GM23338 (cell line): ENCODE results near the gene MPP4. TPM values are rescaled to one million over a fixed set of nuclear protein-coding genes. Genes with fewer than 3 reads are reported as not detected.

Source experiments
- ATAC-seq: fragments of 200-7000 bp; cut with Tn5 transposase; 3 replicates; pipeline ENCODE4 v1.9.1; 2020
- DNase-seq: peaks from one replicate; pipeline ENCODE4 v3.0.0-alpha.2; 2015; ENCODE audit warnings: low spot score
- H2AFZ ChIP-seq: fragments of 200-600 bp; sonication (generic); 2 replicates; pipeline ENCODE4 v1.8.0; 2016; ENCODE audit warnings: antibody characterized with exemption, mild to moderate bottlenecking, moderate library complexity
- H3F3A ChIP-seq: fragments of 200-600 bp; sonication (generic); replicated peaks from 2 replicates; pipeline ENCODE4 v1.8.0; 2017; ENCODE audit warnings: antibody characterized with exemption, mixed run types, low read depth
- H3K27ac ChIP-seq: fragments of 200-600 bp; sonication (generic); 2 replicates; pipeline ENCODE4 v1.6.1; 2016; ENCODE audit warnings: low read depth
- H3K27me3 ChIP-seq: fragments of 200-600 bp; sonication (generic); 2 replicates; pipeline ENCODE4 v1.8.0; 2016; ENCODE audit warnings: mild to moderate bottlenecking, mixed run types, moderate library complexity; ENCODE audit not compliant: insufficient read depth
- H3K36me3 ChIP-seq: fragments of 200-600 bp; sonication (generic); 2 replicates; pipeline ENCODE4 v1.8.0; 2016; ENCODE audit warnings: mild to moderate bottlenecking; ENCODE audit not compliant: insufficient read depth
- H3K4me1 ChIP-seq: fragments of 200-600 bp; sonication (generic); 2 replicates; pipeline ENCODE4 v1.8.0; 2016; ENCODE audit warnings: mild to moderate bottlenecking, moderate library complexity; ENCODE audit not compliant: insufficient read depth
- H3K4me2 ChIP-seq: fragments of 200-600 bp; sonication (generic); 2 replicates; pipeline ENCODE4 v1.7.1; 2017; ENCODE audit warnings: mixed run types
- H3K4me3 ChIP-seq: fragments of 200-600 bp; sonication (generic); 2 replicates; pipeline ENCODE4 v1.6.1; 2016; ENCODE audit warnings: mixed run types
- H3K79me2 ChIP-seq: fragments of 200-600 bp; sonication (generic); replicated peaks from 2 replicates; pipeline ENCODE4 v1.8.0; 2017; ENCODE audit warnings: mild to moderate bottlenecking; ENCODE audit not compliant: insufficient read depth
- H3K9me2 ChIP-seq: fragments of 200-600 bp; sonication (generic); 2 replicates; pipeline ENCODE4 v1.8.0; 2017; ENCODE audit not compliant: insufficient read depth
- H4K20me1 ChIP-seq: fragments of 200-600 bp; sonication (generic); replicated peaks from 2 replicates; pipeline ENCODE4 v1.8.0; 2017; ENCODE audit warnings: mild to moderate bottlenecking; ENCODE audit not compliant: insufficient read depth
- H3K27ac Mint-ChIP-seq: 2 replicates; pipeline ENCODE4 v1.8.0; 2020; ENCODE audit warnings: inconsistent platforms, mild to moderate bottlenecking, moderate library complexity, mixed read lengths
- H3K27me3 Mint-ChIP-seq: 3 replicates; pipeline ENCODE4 v1.8.0; 2022; ENCODE audit warnings: low read depth, mild to moderate bottlenecking, moderate library complexity, mixed read lengths, inconsistent platforms; ENCODE audit not compliant: insufficient read depth, poor library complexity
- H3K36me3 Mint-ChIP-seq: 3 replicates; pipeline ENCODE4 v1.8.0; 2021; ENCODE audit warnings: low read depth, mild to moderate bottlenecking, inconsistent platforms, moderate library complexity, mixed read lengths
- H3K4me1 Mint-ChIP-seq: 3 replicates; pipeline ENCODE4 v1.8.0; 2020; ENCODE audit warnings: mild to moderate bottlenecking, inconsistent platforms, mixed read lengths
- H3K4me3 Mint-ChIP-seq: 3 replicates; pipeline ENCODE4 v1.8.0; 2021; ENCODE audit warnings: moderate library complexity, mild to moderate bottlenecking, inconsistent platforms, mixed read lengths
- H3K9me3 Mint-ChIP-seq: 3 replicates; pipeline ENCODE4 v1.8.0; 2020; ENCODE audit warnings: moderate library complexity, mild to moderate bottlenecking, inconsistent platforms, mixed read lengths
- CREB1 ChIP-seq: fragments of 250-450 bp; sonication (Bioruptor Pico); IDR thresholded peaks from 2 replicates; pipeline ENCODE4 v1.5.0; 2020; ENCODE audit warnings: low read depth, mild to moderate bottlenecking, moderate library complexity
- CTCF ChIP-seq, 2 experiments: fragments of 200-600 bp in 1 of 2; sonication (generic) in 1 of 2; conservative IDR thresholded peaks; 2 replicates each; pipeline versions ENCODE4 v1.5.1 to v1.6.1; 2016 to 2017; ENCODE audit warnings: antibody characterized with exemption in 2 of 2, low read depth in 2 of 2, mild to moderate bottlenecking in 2 of 2, moderate library complexity in 1 of 2
- ETS1 ChIP-seq: IDR thresholded peaks from 2 replicates; pipeline ENCODE4 v1.6.1; 2016; ENCODE audit warnings: antibody characterized with exemption
- EZH2 ChIP-seq: fragments of 200-600 bp; sonication (generic); IDR thresholded peaks from one replicate; pipeline ENCODE4 v1.8.0; 2017; ENCODE audit warnings: antibody characterized with exemption, mild to moderate bottlenecking, low read depth; ENCODE audit not compliant: unreplicated experiment
- EZH2phosphoT487 ChIP-seq: fragments of 200-600 bp; sonication (generic); IDR thresholded peaks from one replicate; pipeline ENCODE4 v1.8.1; 2018; ENCODE audit warnings: antibody characterized with exemption; ENCODE audit not compliant: unreplicated experiment
- JUNB ChIP-seq: IDR thresholded peaks from one replicate; pipeline ENCODE4 v1.6.1; 2016; ENCODE audit warnings: antibody characterized with exemption; ENCODE audit not compliant: unreplicated experiment
- NANOG ChIP-seq: IDR thresholded peaks from 2 replicates; pipeline ENCODE4 v1.6.1; 2016; ENCODE audit warnings: antibody characterized with exemption, borderline replicate concordance
- POLR2AphosphoS5 ChIP-seq: IDR thresholded peaks from 2 replicates; pipeline ENCODE4 v1.6.1; 2016; ENCODE audit warnings: antibody characterized with exemption, low read depth
- REST ChIP-seq: IDR thresholded peaks from one replicate; pipeline ENCODE4 v1.6.1; 2018; ENCODE audit warnings: antibody characterized with exemption; ENCODE audit not compliant: unreplicated experiment
- STAT1 ChIP-seq: IDR thresholded peaks from one replicate; pipeline ENCODE4 v1.6.1; 2016; ENCODE audit warnings: antibody characterized with exemption; ENCODE audit not compliant: unreplicated experiment
- ZNF114 ChIP-seq: fragments of 250-450 bp; sonication (Bioruptor Pico); IDR thresholded peaks from 2 replicates; pipeline ENCODE4 v1.5.0; 2020; ENCODE audit warnings: mild to moderate bottlenecking, moderate library complexity
- ZNF331 ChIP-seq: fragments of 250-450 bp; sonication (Bioruptor Pico); IDR thresholded peaks from 2 replicates; pipeline ENCODE4 v1.5.0; 2020; ENCODE audit warnings: low read depth, mild to moderate bottlenecking, moderate library complexity
- ZNF462 ChIP-seq: fragments of 250-450 bp; sonication (Bioruptor Pico); IDR thresholded peaks from 2 replicates; pipeline ENCODE4 v1.5.0; 2020; ENCODE audit warnings: mild to moderate bottlenecking, moderate library complexity
- polyA plus RNA-seq: library from polyadenylated mRNA; unstranded; fragments of >200 nt; fragmentation: Nextera tagmentation; extraction: Ambion mirVana; gene quantifications from 2 replicates; pipeline ENCODE4 v1.2.1, GENCODE V29; 2016
- total RNA-seq: library from RNA; depleted of rRNA; stranded (reverse); fragments of >200 nt; shearing (Covaris generic); gene quantifications from 2 replicates; pipeline ENCODE4 v1.2.3, GENCODE V29; 2014

MPP4 gene
- total and polyA plus RNA-seq, 2 experiments from 2014 or later, result not detected

- Mint-ChIP-seq H3K9me3 (no peaks in the 10 kb centered on the region), H3K27me3 (no peaks in the 10 kb centered on the region), H3K4me3 (no peak overlapping the region), H3K4me1 (no peaks in the 10 kb centered on the region), H3K36me3 (peaks cover 24% of the 10 kb centered on the region), H3K27ac (no peak overlapping the region)
- Histone ChIP-seq H3K27ac (no peak overlapping the region), H3F3A (no peaks in the 10 kb centered on the region), H3K4me2 (no peak overlapping the region), H3K4me3 (no peak overlapping the region), H2AFZ (no peak overlapping the region), H3K27me3 (no peaks in the 10 kb centered on the region), H3K36me3 (peaks cover 19% of the 10 kb centered on the region; the same call in 1 of the 2 replicates), H4K20me1 (no peaks in the 10 kb centered on the region; the same call in 1 of the 2 replicates), H3K79me2 (no peaks in the 10 kb centered on the region), H3K9me2 (no peaks in the 10 kb centered on the region), H3K4me1 (no peaks in the 10 kb centered on the region)
- no peak for TF ChIP-seq JUNB
- no peak for TF ChIP-seq ZNF462
- no peak for TF ChIP-seq ZNF331
- TF ChIP-seq CREB1, result no peak
- TF ChIP-seq EZH2, result no peak
- no peak for TF ChIP-seq POLR2AphosphoS5
- TF ChIP-seq NANOG, result no peak
- no peak for TF ChIP-seq ZNF114 (CRISPR knock-in tag)
- no peak for TF ChIP-seq REST
- no peak for TF ChIP-seq ETS1
- no peak for TF ChIP-seq STAT1
- TF ChIP-seq EZH2phosphoT487, result no peak
- TF ChIP-seq CTCF (conservative IDR thresholded peaks at IDR 0.05; ENCODE audit: low read depth in 2 of 2), result no peak
- ATAC-seq, result no peak
- DNase-seq, result no peak
Measured at GRCh38 chr2:201622306-201622970, 76.0 kb downstream of the MPP4 start.
